Tibial nerve (tissue), 4 donors: ENCODE measurements around the gene THSD7B. TPM values are rescaled to one million over a fixed set of nuclear protein-coding genes. Genes with fewer than 3 reads are reported as not detected.

Experiments used
- DNase-seq, 2 donors: peaks; one replicate each; pipeline ENCODE4 v3.0.0-alpha.2; 2019; ENCODE audit warnings: low spot score in 2 of 2
- H3K27ac ChIP-seq, 4 donors: fragments of 200-600 bp; sonication (generic) in 3 of 4; one replicate each; pipeline ENCODE4 v1.5.1; 2017 to 2019; ENCODE audit warnings: mild to moderate bottlenecking in 1 of 4
- H3K27me3 ChIP-seq, 2 donors: fragments of 200-600 bp; sonication (generic) in 1 of 2; one replicate each; pipeline versions ENCODE4 v1.5.1 to v1.6.0; 2017 to 2019
- H3K36me3 ChIP-seq, 3 donors: fragments of 200-600 bp; sonication (generic); one replicate each; pipeline ENCODE4 v1.5.1; 2018 to 2019
- H3K4me1 ChIP-seq, 4 donors: fragments of 200-600 bp; sonication (generic) in 3 of 4; one replicate each; pipeline ENCODE4 v1.5.1; 2017 to 2019
- H3K4me3 ChIP-seq, 4 donors: fragments of 200-600 bp; sonication (generic) in 3 of 4; one replicate each; pipeline ENCODE4 v1.5.1; 2017 to 2019; ENCODE audit warnings: mild to moderate bottlenecking in 1 of 4, moderate library complexity in 1 of 4
- H3K9me3 ChIP-seq, 4 donors: fragments of 200-600 bp; sonication (generic) in 3 of 4; one replicate each; pipeline ENCODE4 v1.5.1; 2017 to 2019
- CTCF ChIP-seq, 5 experiments: fragments of 200-600 bp in 3 of 5; fragments of 450-650 bp in 2 of 5; sonication (generic) in 3 of 5; IDR thresholded peaks; one replicate each; pipeline ENCODE4 v1.5.1; 2016 to 2019; ENCODE audit warnings: antibody characterized with exemption in 5 of 5, mild to moderate bottlenecking in 3 of 5, moderate library complexity in 2 of 5
- EP300 ChIP-seq, 2 donors: sonication (generic); formaldehyde crosslinking; IDR thresholded peaks; one replicate each; pipeline ENCODE4 v1.6.1; 2017; ENCODE audit warnings: antibody characterized with exemption in 2 of 2, mild to moderate bottlenecking in 1 of 2
- POLR2A ChIP-seq, 2 donors: fragments of 450-650 bp; IDR thresholded peaks; one replicate each; pipeline ENCODE4 v1.6.1; 2017; ENCODE audit warnings: antibody characterized with exemption in 2 of 2, mild to moderate bottlenecking in 2 of 2, moderate library complexity in 2 of 2
- WGBS, 2 donors: methylation state at CpG; one replicate each; pipeline ENCODE4 v1.1.5; 2018; 5-methylcytosine and 5-hydroxymethylcytosine counted together
- total RNA-seq, 4 donors: library from RNA; depleted of rRNA; stranded (reverse); fragments of >200 nt; gene quantifications; one replicate each; pipeline ENCODE4 v1.1.0, GENCODE V29; 2016

THSD7B gene
- total RNA-seq, 4 donors from 2014 or later, result 1.5 to 13.8 (median 6.7) TPM

- DNase-seq, result no peak
- H3K27me3 ChIP-seq, result no peaks in the 10 kb centered on the region
- TF ChIP-seq CTCF (IDR thresholded peaks at IDR 0.05), result no peak
- no peak for TF ChIP-seq POLR2A (IDR thresholded peaks at IDR 0.05)
- no peak for TF ChIP-seq EP300 (IDR thresholded peaks at IDR 0.05)
- WGBS, 2 donors, result 79 to 90% methylated on average over 2 of the region's 2 CpGs
- H3K27ac ChIP-seq, result no peak overlapping the region
- H3K36me3 ChIP-seq, result no peaks in the 10 kb centered on the region
- H3K4me1 ChIP-seq, result no peaks in the 10 kb centered on the region
- H3K9me3 ChIP-seq, result no peaks in the 10 kb centered on the region
- H3K4me3 ChIP-seq, result no peak overlapping the region
Measured at GRCh38 chr2:137187216-137187615, 421.9 kb downstream of the THSD7B start.

GRCh38 chr2:137190411-137191195, 425.3 kb downstream of the THSD7B start:
- WGBS, 2 donors, result 69 to 80% methylated on average over 10 to 13 of the region's 13 CpGs

GRCh38 chr2:137192366-137193310, 427.3 kb downstream of the THSD7B start:
- TF ChIP-seq EP300 (IDR thresholded peaks at IDR 0.05) (no peak), CTCF (IDR thresholded peaks at IDR 0.05) (no peak), POLR2A (IDR thresholded peaks at IDR 0.05) (no peak)
- DNase-seq, result no peak
- H3K9me3 ChIP-seq, result no peaks in the 10 kb centered on the region
- H3K4me3 ChIP-seq, result no peak overlapping the region
- H3K36me3 ChIP-seq, result no peaks in the 10 kb centered on the region
- no peak overlapping the region for H3K27ac ChIP-seq
- WGBS, 2 donors, result 80 to 81% methylated on average over 6 of the region's 6 CpGs
- no peaks in the 10 kb centered on the region for H3K27me3 ChIP-seq
- no peaks in the 10 kb centered on the region for H3K4me1 ChIP-seq

More at GRCh38 chr2:137190411-137191195, 425.3 kb downstream of the THSD7B start:
- no peaks in the 10 kb centered on the region for H3K4me1 ChIP-seq
- no peaks in the 10 kb centered on the region for H3K9me3 ChIP-seq
- DNase-seq, result no peak
- H3K27me3 ChIP-seq, result no peaks in the 10 kb centered on the region
- TF ChIP-seq EP300 (IDR thresholded peaks at IDR 0.05), result no peak
- TF ChIP-seq POLR2A (IDR thresholded peaks at IDR 0.05), result no peak
- no peak for TF ChIP-seq CTCF (IDR thresholded peaks at IDR 0.05)
- H3K4me3 ChIP-seq, result no peak overlapping the region
- H3K36me3 ChIP-seq, result no peaks in the 10 kb centered on the region
- no peak overlapping the region for H3K27ac ChIP-seq

- Histone ChIP-seq H3K4me1 (no peaks in the 10 kb centered on the region), H3K27me3 (no peaks in the 10 kb centered on the region), H3K9me3 (no peaks in the 10 kb centered on the region), H3K36me3 (no peaks in the 10 kb centered on the region), H3K27ac (no peak overlapping the region), H3K4me3 (no peak overlapping the region)
- TF ChIP-seq CTCF (IDR thresholded peaks at IDR 0.05) (no peak), POLR2A (IDR thresholded peaks at IDR 0.05) (no peak), EP300 (IDR thresholded peaks at IDR 0.05) (no peak)
- WGBS, 2 donors, result 93 to 94% methylated on average over 3 of the region's 3 CpGs
- DNase-seq, result no peak
Measured at GRCh38 chr2:137193401-137193800, 428.1 kb downstream of the THSD7B start.

- H3K36me3 ChIP-seq, result no peaks in the 10 kb centered on the region
- no peak for DNase-seq
- 16 to 31% methylated on average over 1 of the region's 1 CpG for WGBS, 2 donors
- TF ChIP-seq CTCF (IDR thresholded peaks at IDR 0.05) (no peak), EP300 (IDR thresholded peaks at IDR 0.05) (no peak), POLR2A (IDR thresholded peaks at IDR 0.05) (no peak)
- H3K9me3 ChIP-seq, result no peaks in the 10 kb centered on the region
- H3K4me1 ChIP-seq, result no peaks in the 10 kb centered on the region
- H3K4me3 ChIP-seq, result no peak overlapping the region
- H3K27ac ChIP-seq, result no peak overlapping the region
- H3K27me3 ChIP-seq, result no peaks in the 10 kb centered on the region
Measured at GRCh38 chr2:137194111-137194510, 428.8 kb downstream of the THSD7B start.
